A549 (cell line): ENCODE results near the gene PTBP2. TPM values are rescaled to one million over a fixed set of nuclear protein-coding genes. Genes with fewer than 3 reads are reported as not detected.

ENCODE experiments used
- ATAC-seq, 2 experiments: fragments of 200-7000 bp in 1 of 2; fragments of >200 bp in 1 of 2; cut with Nextera tagmentation in 1 of 2; cut with Tn5 transposase in 1 of 2; 3 replicates each; pipeline versions ENCODE4 v1.8.0 to v1.9.1; 2018 to 2020; ENCODE audit warnings: mild to moderate bottlenecking in 1 of 2, moderate library complexity in 1 of 2
- CTCF ChIA-PET: fragments of 300-600 bp; sonication (Branson Sonifier 250); formaldehyde crosslinking; extraction: SDS; loops from one replicate; lab custom pipeline; 2021; ENCODE audit warnings: antibody characterized with exemption, inconsistent platforms; lab: Yijun Ruan, JAX
- POLR2A ChIA-PET: fragments of 350-600 bp; formaldehyde crosslinking; extraction: SDS; loops from one replicate; lab custom pipeline; 2021; ENCODE audit warnings: antibody characterized with exemption, inconsistent platforms; lab: Yijun Ruan, JAX
- DNase-seq, 2 experiments: peaks; one replicate each; pipeline versions ENCODE4 v3.0.0 to v3.0.0-alpha.2; 2011 to 2016; ENCODE audit warnings: low read depth in 1 of 2, low spot score in 1 of 2
- FAIRE-seq: peaks from 2 replicates; lab custom pipeline; 2011; peaks lifted over from hg19 to GRCh38; lab: Jason Lieb, UNC
- H3K27ac ChIP-seq, 2 experiments: fragments of >200 bp; sonication (Bioruptor Twin); formaldehyde crosslinking; 3 replicates each; pipeline ENCODE4 v1.5.1; 2016 to 2017
- H3K4me1 ChIP-seq: fragments of >200 bp; sonication (Bioruptor Twin); formaldehyde crosslinking; 3 replicates; pipeline ENCODE4 v1.6.1; 2016
- H3K4me2 ChIP-seq: fragments of >200 bp; sonication (Bioruptor Twin); formaldehyde crosslinking; 3 replicates; pipeline ENCODE4 v1.6.1; 2016
- H3K4me3 ChIP-seq: fragments of >200 bp; sonication (Bioruptor Twin); formaldehyde crosslinking; 3 replicates; pipeline ENCODE4 v1.5.1; 2016
- H3K9me3 ChIP-seq: fragments of >200 bp; sonication (Bioruptor Twin); formaldehyde crosslinking; 3 replicates; pipeline ENCODE4 v1.6.1; 2016
- CEBPB ChIP-seq, 2 experiments: fragments of >200 bp in 1 of 2; sonication (Bioruptor Twin) in 1 of 2; formaldehyde crosslinking in 1 of 2; IDR thresholded peaks; 2 replicates each; pipeline ENCODE4 v1.6.1; 2012 to 2016
- CHD4 ChIP-seq: fragments of 200-600 bp; sonication (generic); IDR thresholded peaks from 2 replicates; pipeline ENCODE4 v1.6.1; 2016; ENCODE audit warnings: antibody characterized with exemption, mild to moderate bottlenecking, borderline replicate concordance
- ESRRA ChIP-seq: fragments of 150-350 bp; IDR thresholded peaks from 2 replicates; pipeline ENCODE4 v1.6.1; 2014; ENCODE audit warnings: mild to moderate bottlenecking, low read length, borderline replicate concordance
- FOSL2 ChIP-seq, 2 experiments: fragments of 450-650 bp in 1 of 2; fragments of >200 bp in 1 of 2; sonication (Bioruptor Twin) in 1 of 2; formaldehyde crosslinking; IDR thresholded peaks; 2 replicates each; pipeline versions ENCODE4 v1.5.0 to v1.6.1; 2016 to 2020; ENCODE audit warnings: mild to moderate bottlenecking in 1 of 2, moderate library complexity in 1 of 2
- FOXS1 ChIP-seq: fragments of 250-450 bp; sonication (Bioruptor Pico); IDR thresholded peaks from 2 replicates; pipeline ENCODE4 v1.5.0; 2020; ENCODE audit warnings: mild to moderate bottlenecking, moderate library complexity
- HDAC2 ChIP-seq: fragments of 200-600 bp; sonication (generic); IDR thresholded peaks from 2 replicates; pipeline ENCODE4 v1.6.1; 2016
- HOXA7 ChIP-seq: fragments of 250-450 bp; sonication (Bioruptor Pico); IDR thresholded peaks from 2 replicates; pipeline ENCODE4 v1.5.0; 2020; ENCODE audit warnings: mild to moderate bottlenecking, moderate library complexity
- HOXB13 ChIP-seq: fragments of 250-450 bp; sonication (Bioruptor Pico); IDR thresholded peaks from 2 replicates; pipeline ENCODE4 v1.5.0; 2020; ENCODE audit warnings: low read depth, mild to moderate bottlenecking, moderate library complexity
- KDM1A ChIP-seq: fragments of 200-600 bp; sonication (generic); IDR thresholded peaks from 2 replicates; pipeline ENCODE4 v1.6.1; 2016; ENCODE audit warnings: low read depth, mild to moderate bottlenecking
- MAZ ChIP-seq: fragments of 150-350 bp; IDR thresholded peaks from 2 replicates; pipeline ENCODE4 v1.6.1; 2014; ENCODE audit warnings: antibody characterized with exemption, low read depth, low read length, borderline replicate concordance
- NFE2L2 ChIP-seq: fragments of 150-350 bp; conservative IDR thresholded peaks from 2 replicates; pipeline ENCODE4 v1.6.1; 2014; ENCODE audit warnings: low read length
- PHF8 ChIP-seq: fragments of 200-600 bp; sonication (generic); IDR thresholded peaks from 2 replicates; pipeline ENCODE4 v1.6.1; 2016; ENCODE audit warnings: low read depth, mild to moderate bottlenecking, antibody characterized with exemption, moderate library complexity, borderline replicate concordance
- POLR2AphosphoS2 ChIP-seq: conservative IDR thresholded peaks from 2 replicates; pipeline ENCODE4 v1.6.1; 2012; ENCODE audit warnings: low read length, improper control_type of control experiment, inconsistent platforms
- RAD21 ChIP-seq, 2 experiments: fragments of >200 bp in 1 of 2; sonication (Bioruptor Twin) in 1 of 2; formaldehyde crosslinking in 1 of 2; IDR thresholded peaks in 1 of 2; conservative IDR thresholded peaks in 1 of 2; 2 replicates in 1 of 2; 3 replicates in 1 of 2; pipeline ENCODE4 v1.6.1; 2012 to 2018; ENCODE audit warnings: inconsistent platforms in 1 of 2
- RARB ChIP-seq: fragments of 250-450 bp; sonication (Bioruptor Pico); IDR thresholded peaks from 2 replicates; pipeline ENCODE4 v1.8.0; 2021; ENCODE audit warnings: mild to moderate bottlenecking, moderate library complexity
- RFX5 ChIP-seq: fragments of 450-650 bp; IDR thresholded peaks from 2 replicates; pipeline ENCODE4 v1.7.1; 2014; ENCODE audit warnings: antibody characterized with exemption, mild to moderate bottlenecking, moderate library complexity
- TP53 ChIP-seq: fragments of 250-450 bp; sonication (Bioruptor Pico); IDR thresholded peaks from 2 replicates; pipeline ENCODE4 v1.5.0; 2021; ENCODE audit warnings: mild to moderate bottlenecking, moderate library complexity
- ZC3H11A ChIP-seq: fragments of 450-650 bp; IDR thresholded peaks from 2 replicates; pipeline ENCODE4 v1.6.1; 2014; ENCODE audit warnings: antibody characterized with exemption, mild to moderate bottlenecking
- ZSCAN20 ChIP-seq: fragments of 250-450 bp; sonication (Bioruptor Pico); IDR thresholded peaks from 2 replicates; pipeline ENCODE4 v1.8.0; 2022; ENCODE audit warnings: mild to moderate bottlenecking, moderate library complexity
- WGBS: methylation state at CpG from one replicate; pipeline ENCODE4 v1.1.6; 2017; ENCODE audit errors: missing lambda C conversion rate; 5-methylcytosine and 5-hydroxymethylcytosine counted together
- polyA plus RNA-seq, 4 experiments: library from polyadenylated mRNA; depleted of rRNA in 3 of 4; stranded (reverse); fragments of >200 nt; fragmentation: RNase III in 1 of 4; extraction: RNeasy Plus Mini Kit Qiagen cat#74134 plus additional on column Dnase treatment in 1 of 4; gene quantifications; 2 replicates in 3 of 4; 3 replicates in 1 of 4; pipeline ENCODE4 v1.2.3, GENCODE V29; 2011 to 2017
- TF ChIP-seq, protein P1 (sequence below): fragments of 200-600 bp; sonication (generic); IDR thresholded peaks from 2 replicates; pipeline ENCODE4 v1.6.1; 2016; ENCODE audit warnings: antibody characterized with exemption, mild to moderate bottlenecking, moderate library complexity
- TF ChIP-seq, protein P2 (sequence below): IDR thresholded peaks from 2 replicates; pipeline ENCODE4 v1.6.1; 2012; ENCODE audit warnings: low read depth, borderline replicate concordance
- TF ChIP-seq, protein P3 (sequence below): fragments of 150-350 bp; IDR thresholded peaks from 2 replicates; pipeline ENCODE4 v1.6.1; 2014; ENCODE audit warnings: low read depth, mild to moderate bottlenecking, low read length
- TF ChIP-seq, protein P4 (sequence below): fragments of >200 bp; sonication (Bioruptor Twin); formaldehyde crosslinking; IDR thresholded peaks from 3 replicates; pipeline ENCODE4 v1.6.1; 2016

The PTBP2 gene
- polyA plus RNA-seq, 2 of the 4 experiments (the other 2 are of a cell fraction), result 6.1 to 20.2 TPM

DNA sequence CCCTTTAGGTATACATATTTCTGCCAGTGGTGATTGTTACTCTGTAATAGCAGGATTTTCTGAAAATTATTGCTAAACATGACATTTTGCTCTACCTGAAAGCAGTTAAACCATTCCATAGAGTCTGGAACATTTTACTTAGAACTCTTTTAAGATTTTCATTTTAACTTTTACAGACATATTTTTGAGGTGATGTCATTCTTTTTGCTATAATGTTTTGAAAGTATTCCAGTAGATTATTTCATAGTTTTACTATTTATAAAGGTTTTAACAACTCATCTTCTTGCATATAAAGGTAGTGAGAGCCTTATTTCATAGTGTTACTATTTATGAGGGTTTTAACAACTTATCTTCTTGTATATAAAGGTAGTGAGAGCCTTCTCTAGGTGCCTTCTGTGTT lies 42.9 kb downstream of the PTBP2 start:
- TF ChIP-seq, protein P1, sequence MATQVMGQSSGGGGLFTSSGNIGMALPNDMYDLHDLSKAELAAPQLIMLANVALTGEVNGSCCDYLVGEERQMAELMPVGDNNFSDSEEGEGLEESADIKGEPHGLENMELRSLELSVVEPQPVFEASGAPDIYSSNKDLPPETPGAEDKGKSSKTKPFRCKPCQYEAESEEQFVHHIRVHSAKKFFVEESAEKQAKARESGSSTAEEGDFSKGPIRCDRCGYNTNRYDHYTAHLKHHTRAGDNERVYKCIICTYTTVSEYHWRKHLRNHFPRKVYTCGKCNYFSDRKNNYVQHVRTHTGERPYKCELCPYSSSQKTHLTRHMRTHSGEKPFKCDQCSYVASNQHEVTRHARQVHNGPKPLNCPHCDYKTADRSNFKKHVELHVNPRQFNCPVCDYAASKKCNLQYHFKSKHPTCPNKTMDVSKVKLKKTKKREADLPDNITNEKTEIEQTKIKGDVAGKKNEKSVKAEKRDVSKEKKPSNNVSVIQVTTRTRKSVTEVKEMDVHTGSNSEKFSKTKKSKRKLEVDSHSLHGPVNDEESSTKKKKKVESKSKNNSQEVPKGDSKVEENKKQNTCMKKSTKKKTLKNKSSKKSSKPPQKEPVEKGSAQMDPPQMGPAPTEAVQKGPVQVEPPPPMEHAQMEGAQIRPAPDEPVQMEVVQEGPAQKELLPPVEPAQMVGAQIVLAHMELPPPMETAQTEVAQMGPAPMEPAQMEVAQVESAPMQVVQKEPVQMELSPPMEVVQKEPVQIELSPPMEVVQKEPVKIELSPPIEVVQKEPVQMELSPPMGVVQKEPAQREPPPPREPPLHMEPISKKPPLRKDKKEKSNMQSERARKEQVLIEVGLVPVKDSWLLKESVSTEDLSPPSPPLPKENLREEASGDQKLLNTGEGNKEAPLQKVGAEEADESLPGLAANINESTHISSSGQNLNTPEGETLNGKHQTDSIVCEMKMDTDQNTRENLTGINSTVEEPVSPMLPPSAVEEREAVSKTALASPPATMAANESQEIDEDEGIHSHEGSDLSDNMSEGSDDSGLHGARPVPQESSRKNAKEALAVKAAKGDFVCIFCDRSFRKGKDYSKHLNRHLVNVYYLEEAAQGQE, result no peak
- TF ChIP-seq, protein P2, sequence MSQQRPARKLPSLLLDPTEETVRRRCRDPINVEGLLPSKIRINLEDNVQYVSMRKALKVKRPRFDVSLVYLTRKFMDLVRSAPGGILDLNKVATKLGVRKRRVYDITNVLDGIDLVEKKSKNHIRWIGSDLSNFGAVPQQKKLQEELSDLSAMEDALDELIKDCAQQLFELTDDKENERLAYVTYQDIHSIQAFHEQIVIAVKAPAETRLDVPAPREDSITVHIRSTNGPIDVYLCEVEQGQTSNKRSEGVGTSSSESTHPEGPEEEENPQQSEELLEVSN, result no peak
- TF ChIP-seq RFX5 (no peak), CEBPB (IDR thresholded peaks at IDR 0.05) (no peak), ESRRA (no peak), RARB (CRISPR knock-in tag) (no peak), ZC3H11A (no peak), FOSL2 (IDR thresholded peaks at IDR 0.05) (no peak), FOSL2 (CRISPR knock-in tag; IDR thresholded peaks at IDR 0.05) (no peak), FOXS1 (CRISPR knock-in tag) (no peak), PHF8 (no peak), HOXA7 (no peak), HOXB13 (CRISPR knock-in tag) (no peak), POLR2AphosphoS2 (no peak), TP53 (CRISPR knock-in tag) (no peak), KDM1A (no peak), NFE2L2 (no peak), CHD4 (no peak), HDAC2 (no peak)
- TF ChIP-seq, protein P3, sequence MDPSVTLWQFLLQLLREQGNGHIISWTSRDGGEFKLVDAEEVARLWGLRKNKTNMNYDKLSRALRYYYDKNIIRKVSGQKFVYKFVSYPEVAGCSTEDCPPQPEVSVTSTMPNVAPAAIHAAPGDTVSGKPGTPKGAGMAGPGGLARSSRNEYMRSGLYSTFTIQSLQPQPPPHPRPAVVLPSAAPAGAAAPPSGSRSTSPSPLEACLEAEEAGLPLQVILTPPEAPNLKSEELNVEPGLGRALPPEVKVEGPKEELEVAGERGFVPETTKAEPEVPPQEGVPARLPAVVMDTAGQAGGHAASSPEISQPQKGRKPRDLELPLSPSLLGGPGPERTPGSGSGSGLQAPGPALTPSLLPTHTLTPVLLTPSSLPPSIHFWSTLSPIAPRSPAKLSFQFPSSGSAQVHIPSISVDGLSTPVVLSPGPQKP, result no peak
- TF ChIP-seq, protein P4, sequence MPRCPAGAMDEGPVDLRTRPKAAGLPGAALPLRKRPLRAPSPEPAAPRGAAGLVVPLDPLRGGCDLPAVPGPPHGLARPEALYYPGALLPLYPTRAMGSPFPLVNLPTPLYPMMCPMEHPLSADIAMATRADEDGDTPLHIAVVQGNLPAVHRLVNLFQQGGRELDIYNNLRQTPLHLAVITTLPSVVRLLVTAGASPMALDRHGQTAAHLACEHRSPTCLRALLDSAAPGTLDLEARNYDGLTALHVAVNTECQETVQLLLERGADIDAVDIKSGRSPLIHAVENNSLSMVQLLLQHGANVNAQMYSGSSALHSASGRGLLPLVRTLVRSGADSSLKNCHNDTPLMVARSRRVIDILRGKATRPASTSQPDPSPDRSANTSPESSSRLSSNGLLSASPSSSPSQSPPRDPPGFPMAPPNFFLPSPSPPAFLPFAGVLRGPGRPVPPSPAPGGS, result no peak
- Histone ChIP-seq H3K4me3 (no peak overlapping the region), H3K27ac (no peak overlapping the region), H3K9me3 (no peaks in the 10 kb centered on the region), H3K4me1 (no peaks in the 10 kb centered on the region; the same call in 2 of the 3 replicates), H3K4me2 (no peak overlapping the region)
- ATAC-seq, result no peak
- no peak for DNase-seq
- FAIRE-seq, result no peak
- ChIA-PET POLR2A (no interaction called here), CTCF (no interaction called here)

DNA sequence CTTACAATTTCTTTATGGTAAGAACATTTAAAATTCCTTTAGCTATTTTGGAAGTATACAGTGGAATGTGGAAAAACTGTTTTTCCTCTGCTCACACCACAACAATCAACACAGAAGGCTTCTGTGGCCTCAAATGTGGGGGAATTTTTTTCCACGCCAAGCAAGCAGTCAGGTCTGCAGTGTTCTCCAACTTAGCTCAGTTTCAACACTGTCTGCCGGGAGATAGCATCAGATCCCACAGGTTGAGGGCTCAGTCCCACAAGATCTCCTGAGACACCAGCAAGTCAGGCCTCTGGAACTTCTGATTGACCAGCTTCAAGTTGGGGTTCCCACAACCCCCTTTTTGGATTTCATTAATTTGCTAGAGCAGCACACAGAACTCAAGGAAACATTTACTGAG lies 50.3 kb downstream of the PTBP2 start:
- no peak for ATAC-seq
- no peak for FAIRE-seq
- DNase-seq, result no peak
- H3K27ac ChIP-seq, result no peak overlapping the region
- H3K9me3 ChIP-seq, result no peaks in the 10 kb centered on the region
- CTCF ChIA-PET, result no interaction called here
- H3K4me2 ChIP-seq, result no peak overlapping the region
- no peak for TF ChIP-seq MAZ
- TF ChIP-seq RAD21 (conservative IDR thresholded peaks at IDR 0.05 in 1 of 2, IDR thresholded peaks at IDR 0.05 in 1 of 2), result no peak
- TF ChIP-seq ZSCAN20, result no peak
- POLR2A ChIA-PET, result no interaction called here
- 83% methylated on average over 2 of the region's 2 CpGs for WGBS
- H3K4me3 ChIP-seq, result no peak overlapping the region
- no peaks in the 10 kb centered on the region for H3K4me1 ChIP-seq
